ENCODE results near the gene PRDM16.

Gene PRDM16

DNA sequence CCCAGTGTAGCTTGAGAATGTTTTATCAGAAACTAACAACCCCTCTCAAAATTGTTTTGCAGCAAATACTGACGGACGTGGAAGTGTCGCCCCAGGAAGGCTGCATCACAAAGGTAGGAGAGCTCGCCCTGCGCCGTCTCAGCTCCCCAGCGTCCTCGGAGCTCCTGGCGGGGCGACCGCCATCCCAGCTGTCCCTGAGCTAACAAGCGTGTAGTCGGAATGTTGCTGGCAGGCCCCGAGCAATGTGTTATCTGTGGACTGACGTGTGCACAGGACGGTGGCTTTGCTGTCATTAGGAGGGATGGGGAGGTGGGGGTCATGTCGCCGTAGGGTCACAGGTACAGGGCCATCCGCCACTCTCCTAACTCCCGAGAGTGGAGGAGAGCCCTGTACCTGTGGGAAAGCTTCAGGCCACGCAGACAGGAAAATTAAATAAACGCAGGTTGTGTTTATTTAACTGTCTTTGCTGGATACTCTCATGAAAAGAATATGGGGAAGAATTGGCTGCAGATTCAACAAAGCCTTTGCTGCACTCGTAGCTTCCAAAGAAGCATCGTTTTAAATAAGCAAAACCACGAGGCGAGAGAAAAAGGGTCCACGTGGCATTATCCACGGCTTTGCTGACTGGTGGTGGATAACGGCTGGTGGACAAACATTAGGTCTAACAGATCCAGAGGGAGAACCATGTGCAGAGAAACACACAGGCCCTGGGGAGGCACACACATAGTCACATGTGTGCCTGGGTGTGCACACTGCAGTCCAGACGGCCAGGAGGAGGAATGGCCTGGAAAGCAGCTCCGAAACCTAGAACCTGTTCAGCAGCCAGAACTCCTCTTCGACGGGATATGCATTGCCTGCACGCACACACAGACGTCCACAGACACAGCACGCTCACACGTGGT is 175.3 kb downstream of the PRDM16 start:
- DNase-seq (ENCODE audit: low spot score), result no peak

DNA sequence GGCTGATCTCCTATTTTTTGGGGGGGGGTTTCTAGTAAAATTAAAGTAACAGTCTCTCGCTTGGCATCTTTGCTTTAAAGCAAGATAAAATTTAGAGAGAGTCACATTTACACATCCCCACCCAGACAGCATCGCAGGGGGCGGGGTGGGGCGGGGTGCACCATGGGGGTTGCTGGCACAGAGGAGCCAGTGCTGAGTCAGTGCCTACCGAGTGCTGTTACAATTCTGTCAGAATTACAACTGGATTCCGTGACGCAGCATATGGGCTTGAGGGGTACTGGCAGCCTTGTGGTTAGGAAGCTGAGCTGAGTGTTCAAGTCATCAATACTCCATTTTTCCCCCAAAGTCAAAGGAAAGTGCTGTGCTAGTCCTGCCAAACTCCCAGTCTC is 175.9 kb downstream of the PRDM16 start:
- no peak for DNase-seq (ENCODE audit: low spot score)

GRCh38 chr1:3245344-3245743 is 176.3 kb downstream of the PRDM16 start:
- DNase-seq (ENCODE audit: low spot score), result no peak

DNA sequence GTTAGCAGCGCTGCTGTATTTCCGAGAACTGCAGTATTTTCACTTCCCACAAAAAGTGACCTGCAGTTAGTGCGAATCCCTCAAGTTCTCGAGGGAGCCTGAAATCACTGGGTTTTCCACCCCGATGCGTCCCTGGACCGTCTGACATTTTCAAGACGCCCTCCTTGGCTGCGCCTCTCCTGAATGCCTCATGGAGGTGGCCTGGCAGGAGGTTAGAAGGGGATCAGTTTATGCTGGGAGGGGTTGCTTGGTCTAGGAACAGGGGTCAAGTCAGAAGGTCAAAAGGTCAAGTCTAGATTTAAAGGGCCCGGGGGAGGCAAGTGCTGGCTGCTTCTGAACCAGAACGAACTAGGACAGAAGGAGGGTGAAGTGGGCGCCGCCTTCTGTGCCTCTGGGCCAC is 176.8 kb downstream of the PRDM16 start:
- no peak for DNase-seq (ENCODE audit: low spot score)

DNA sequence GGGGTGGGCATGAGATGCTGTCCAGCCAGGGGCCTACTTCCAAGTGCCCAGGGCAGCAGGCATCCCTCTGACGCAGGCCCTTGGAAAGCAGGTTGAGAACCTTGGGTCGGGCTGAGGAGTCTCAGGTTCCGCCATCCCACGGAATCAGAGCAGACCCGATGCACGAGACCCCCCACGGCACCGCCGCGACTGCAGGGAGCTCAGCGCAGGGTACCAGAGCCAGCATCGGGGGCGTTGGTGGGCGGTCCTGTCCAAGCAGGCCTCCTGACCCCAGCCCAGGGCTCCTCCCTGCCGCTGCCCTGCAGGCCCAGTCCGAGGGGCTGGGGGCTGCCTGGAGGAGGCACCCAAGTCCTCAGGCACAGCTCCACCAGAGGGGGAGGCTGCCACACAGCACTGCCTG is 177.2 kb downstream of the PRDM16 start:
- no peak for DNase-seq (ENCODE audit: low spot score)

DNA sequence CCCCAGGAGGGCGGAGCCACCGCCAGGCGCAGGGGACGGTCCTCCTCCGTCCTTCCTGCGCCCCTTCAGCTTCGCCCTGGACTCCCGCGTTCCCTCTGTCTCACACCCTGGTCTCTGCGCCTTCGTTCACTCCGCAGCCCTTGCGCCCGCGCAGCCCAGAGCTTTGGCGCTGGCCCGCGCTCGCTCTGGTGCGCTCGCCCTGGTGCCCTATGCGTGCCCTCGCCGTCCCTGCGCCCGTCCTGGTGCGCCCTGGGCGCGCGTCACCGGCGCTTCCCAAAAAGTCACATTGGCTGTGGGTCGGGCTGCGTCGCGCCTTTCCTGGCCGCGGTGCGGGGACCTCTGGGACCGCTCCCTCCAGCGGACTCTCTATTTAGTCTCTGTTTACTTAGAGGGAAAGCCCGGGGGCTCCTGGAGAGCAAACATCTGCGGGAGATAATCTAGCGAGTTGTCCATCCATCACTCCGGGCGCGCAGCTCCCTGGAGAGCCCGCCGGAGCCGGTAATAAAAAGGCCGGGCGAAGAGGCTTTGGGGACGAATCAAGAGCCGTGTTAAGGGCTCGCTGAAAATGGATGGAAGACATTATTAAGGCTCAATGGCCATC is 178.6 kb downstream of the PRDM16 start:
- no peak for DNase-seq (ENCODE audit: low spot score)

DNA sequence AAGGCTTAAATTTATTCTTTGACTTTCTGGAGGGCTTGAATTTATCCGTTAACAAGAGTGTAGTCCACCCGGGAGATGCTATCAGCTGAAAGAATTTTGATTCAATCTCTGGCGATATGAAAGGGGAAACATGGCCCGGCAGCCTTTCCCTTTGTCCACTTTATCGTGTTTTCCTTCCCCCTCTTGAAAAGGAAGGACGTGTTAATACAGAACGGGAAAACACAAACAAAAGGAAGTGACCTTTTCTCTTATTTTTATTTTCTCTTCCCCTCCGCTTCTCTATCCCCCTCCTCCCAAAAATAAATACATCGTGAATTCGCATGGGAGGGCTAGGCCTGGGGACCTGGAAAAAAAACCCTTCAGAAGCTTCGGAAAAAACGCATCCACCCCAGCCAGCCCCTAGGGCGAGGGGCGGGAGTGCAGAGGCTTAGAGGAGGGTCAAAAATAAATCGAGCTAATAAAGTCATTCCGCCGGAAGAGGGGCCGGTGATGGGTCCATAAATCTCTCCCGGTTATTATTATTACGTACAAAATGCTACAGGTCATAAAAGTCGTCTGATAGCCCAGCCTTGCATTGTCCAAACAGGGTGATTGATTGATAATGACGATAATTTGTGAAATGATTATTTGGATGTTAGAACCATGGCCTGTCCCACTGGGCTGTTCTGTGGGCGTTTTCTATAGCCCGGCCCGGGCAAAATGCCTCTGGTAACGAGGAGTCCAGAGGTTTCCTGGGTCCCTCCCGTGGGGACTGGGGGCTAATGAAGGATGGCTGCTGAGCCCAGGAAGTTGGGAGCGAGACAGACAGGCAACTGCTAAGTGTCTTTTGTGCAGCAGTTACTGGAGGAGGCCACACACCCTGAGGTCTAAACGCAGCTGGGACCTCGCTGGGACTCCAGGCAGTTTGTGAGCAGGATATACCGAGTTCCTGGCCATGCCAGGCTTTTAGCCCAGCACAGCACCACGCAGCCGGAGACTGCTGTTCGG is 179.4 kb downstream of the PRDM16 start:
- no peak for DNase-seq (ENCODE audit: low spot score)

DNA sequence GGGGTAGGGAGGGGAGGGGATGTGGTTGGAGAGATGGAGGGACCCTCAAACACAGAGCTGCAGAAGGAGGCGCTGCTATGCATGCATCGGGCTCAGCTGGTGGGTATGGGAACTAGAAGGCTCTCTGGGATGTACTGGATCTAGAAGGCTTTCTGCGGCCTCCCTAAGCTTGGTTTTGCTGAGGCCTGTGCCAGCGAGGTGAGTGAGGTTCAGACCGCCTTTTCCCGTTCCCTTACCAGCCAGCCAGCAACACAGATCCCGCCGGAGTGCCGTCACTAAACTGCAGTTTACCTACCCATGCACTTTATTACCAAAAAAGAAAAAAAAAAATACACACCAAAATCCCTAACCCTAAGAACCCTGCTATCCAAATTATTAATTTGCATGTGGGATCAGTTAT is 180.2 kb downstream of the PRDM16 start:
- no peak for DNase-seq (ENCODE audit: low spot score)

DNA sequence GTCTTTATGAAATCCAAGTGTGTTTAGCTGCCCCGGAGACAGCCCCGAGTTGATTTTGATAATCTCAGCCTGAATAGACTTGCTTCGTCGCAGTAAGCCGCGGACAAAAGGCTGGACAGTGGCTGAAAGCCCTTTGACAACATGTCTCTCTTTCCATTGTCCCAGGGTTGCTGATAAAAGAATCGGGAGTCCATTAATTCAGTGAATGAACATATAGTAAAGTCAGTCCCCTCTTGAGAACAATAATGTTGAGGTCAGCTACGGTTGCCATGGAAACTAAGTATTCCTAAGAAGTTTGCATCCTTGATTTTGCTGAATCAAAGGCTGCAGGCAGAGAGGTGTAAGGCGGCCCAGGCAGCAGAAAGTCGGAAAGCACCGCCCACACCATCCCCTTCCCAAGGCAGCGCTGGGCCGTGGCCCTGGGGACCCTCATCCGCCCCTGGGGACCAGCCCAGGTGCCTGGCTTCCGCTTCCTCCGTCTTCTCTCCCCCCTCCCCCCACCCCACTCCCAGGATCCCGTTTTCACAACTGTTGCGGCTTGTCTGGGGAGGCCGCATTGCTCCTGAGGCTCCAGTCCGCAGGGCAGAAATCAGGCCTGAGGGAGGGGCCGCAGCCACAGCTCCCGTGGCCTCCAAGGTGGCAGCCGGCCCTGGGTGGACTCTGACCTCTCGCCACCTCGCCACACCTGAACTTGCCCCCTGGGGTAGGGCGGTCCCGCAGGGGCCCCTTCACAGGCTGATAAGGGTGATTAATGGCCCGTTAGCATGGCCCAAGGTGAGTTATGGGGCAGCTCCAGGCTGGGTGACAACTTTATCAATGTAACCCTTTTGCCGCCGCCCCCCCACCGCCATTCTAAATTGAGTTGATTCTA is 180.9 kb downstream of the PRDM16 start:
- DNase-seq (ENCODE audit: low spot score), result no peak

- no peak for DNase-seq (ENCODE audit: low spot score)
Observed at GRCh38 chr1:3250624-3251023, 181.6 kb downstream of the PRDM16 start.

DNA sequence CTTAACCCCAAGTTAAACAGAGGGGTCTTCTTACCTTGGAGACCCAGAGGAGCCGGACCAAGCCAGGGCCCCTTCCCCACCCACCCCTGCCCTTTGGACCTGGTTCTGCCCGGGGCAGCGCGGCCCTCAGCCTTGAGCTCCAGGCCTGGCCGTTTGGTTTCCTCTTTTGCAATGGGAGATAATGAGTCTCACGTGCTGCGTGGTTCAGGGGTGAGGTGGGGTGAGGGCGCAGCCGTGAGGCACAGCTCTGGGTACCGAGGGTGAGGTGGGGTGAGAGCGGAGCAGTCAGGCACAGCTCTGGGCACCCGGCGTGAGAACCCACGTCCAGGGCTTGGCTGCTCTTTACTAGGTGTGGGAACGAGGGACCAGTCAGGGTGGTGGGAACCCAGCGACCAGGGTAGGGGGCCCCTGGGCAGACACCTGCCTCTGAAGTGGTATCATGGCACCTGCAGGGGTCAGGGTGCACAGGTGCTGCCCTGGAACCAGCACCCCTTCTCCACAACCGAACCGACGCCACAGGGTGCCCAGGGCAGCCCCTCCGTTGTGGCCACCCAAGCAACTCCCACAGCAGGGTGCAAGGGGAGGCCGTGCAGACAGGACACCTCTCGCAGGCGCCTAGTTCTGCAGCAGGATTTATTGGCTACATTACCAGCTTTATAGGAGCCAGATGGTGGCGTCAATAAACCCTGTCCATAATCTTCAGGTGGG is 182.2 kb downstream of the PRDM16 start:
- DNase-seq (ENCODE audit: low spot score), result no peak

DNA sequence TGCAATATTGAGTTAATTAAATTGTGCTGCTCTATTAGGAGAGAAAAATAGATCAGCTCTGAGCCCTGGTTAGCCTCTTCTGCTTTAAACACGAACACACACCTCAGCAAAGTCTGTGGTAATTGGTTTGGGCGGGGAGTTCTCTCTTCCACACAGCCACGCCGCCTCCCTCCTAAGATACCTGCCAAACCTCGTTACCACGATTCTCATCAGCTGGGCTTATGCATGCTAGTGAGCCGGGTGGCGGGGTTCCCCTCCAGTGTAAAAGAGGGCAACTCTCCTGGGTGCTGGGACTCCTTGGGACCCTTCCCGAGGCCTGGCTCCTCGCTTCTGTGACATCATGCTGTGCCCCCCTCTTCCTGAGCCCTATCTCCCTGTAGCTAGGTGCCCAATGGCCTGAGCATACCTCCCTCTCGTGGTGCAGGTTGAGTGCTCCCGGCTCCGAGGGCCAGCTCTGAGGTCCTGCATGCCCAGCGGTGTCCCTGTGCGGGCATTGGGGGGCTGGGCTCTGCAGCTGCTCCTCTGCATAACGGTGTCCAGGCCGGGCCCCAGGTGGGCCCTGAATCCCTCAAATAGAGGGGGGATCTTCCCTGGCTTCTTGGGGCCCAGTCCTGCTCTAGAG is 182.9 kb downstream of the PRDM16 start:
- DNase-seq (ENCODE audit: low spot score), result no peak

DNA sequence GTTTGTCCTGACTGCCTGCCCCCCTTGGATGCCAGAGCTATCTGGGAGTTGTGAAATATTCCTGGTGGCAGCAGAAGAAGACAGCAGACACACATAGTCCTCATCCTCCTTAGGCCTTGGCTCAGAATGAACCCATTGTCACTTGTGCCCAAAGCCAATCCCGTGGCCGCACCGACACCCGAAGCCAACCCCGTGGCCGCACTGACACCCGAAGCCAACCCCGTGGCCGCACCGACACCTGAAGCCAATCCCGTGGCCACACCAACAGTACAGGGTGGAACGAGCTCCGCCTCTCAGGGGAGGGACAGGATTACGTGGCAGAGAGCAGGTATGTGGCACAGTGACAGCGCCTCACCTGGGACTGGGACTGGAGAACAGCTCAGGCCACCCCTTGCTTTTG is 186.7 kb downstream of the PRDM16 start:
- DNase-seq (ENCODE audit: low spot score), result no peak

DNA sequence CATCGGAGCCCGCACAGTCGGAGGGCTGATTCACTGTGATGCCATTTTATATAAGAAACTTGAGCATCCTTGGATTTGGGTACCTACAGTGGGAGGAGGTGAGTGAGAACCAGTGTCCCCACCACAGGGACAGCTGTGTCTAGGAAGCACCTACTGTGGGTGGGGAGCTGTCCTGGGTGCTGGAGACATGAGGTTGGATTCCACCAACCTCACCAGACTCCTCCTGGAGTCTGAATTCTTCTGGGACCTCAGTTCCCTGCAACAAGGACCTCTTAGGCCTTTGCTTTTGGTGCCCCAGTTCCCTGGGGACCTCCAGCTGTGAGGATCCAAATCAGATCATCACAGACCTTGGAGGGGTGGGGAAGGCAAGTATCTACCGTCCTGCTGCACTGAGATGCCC is 188.8 kb downstream of the PRDM16 start:
- no peak for DNase-seq (ENCODE audit: low spot score)

- DNase-seq (ENCODE audit: low spot score), result no peak
Observed at GRCh38 chr1:3258386-3259003, 189.5 kb downstream of the PRDM16 start.

- DNase-seq (ENCODE audit: low spot score), result no peak
Observed at GRCh38 chr1:3259020-3259419, 190.0 kb downstream of the PRDM16 start.

GRCh38 chr1:3261007-3261968 is 192.3 kb downstream of the PRDM16 start:
- no peak for DNase-seq (ENCODE audit: low spot score)

GRCh38 chr1:3261969-3262579 is 193.1 kb downstream of the PRDM16 start:
- no peak for DNase-seq (ENCODE audit: low spot score)
